ENCODE data around the gene ACER3.
A peak's percentile ranks its signal among the peaks of the same experiment; 100 is the strongest.
"Not testable (repeated sequence)": the region's sequence is repeated elsewhere in the genome, so short reads cannot be mapped to it uniquely, and the experiment has no call there.

Gene ACER3

GRCh38 chr11:77003963-77004362 lies 143.2 kb downstream of the ACER3 start:
- no peak for DNase-seq

DNA sequence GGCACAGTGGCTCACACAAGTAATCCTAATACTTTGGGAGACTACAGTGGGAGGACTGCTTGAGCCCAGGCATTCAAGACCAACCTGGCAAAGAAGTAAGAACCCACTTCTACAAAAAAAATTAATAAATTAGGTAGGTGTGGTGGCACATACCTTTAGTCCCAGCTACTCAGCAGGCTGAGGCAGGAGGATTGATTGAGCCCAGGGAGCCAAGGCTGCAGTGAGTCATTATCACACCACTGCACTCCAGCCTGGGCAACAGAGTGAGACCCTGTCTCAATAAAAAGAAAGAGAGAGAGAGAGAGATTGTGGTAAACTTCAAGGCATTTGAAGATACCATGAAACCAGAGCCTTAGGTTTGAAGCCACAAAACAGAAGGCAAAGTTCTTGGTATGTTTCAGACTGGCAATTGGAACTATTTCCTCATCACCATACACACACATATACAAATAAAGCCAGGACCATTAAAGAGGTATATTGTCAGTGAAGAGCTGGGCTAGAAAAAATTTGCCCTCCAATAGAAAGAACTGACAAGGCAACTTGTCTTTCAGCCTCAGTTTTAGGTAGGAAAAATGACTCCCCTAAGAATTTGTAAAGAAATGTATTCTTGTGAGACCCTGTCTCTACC lies 148.9 kb downstream of the ACER3 start:
- no peak for DNase-seq

DNA sequence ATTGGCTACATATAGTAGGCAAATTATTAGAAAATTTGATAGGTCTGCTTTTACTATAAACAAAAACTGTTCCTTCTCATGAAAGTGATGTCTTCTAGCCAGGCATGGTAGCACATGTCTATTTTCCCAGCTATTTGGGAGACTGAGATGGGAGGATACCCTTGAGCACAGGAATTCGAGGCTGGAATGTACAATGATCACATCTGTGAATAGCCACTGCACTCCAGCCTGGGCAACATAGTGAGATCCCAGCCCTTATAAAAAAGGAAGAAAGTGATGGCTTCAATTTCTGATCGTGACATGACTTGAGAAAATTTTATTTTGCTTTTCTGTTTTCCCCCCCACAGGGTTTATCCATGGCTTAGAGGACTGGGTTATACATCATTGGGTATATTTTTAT lies 154.0 kb downstream of the ACER3 start:
- no peak for DNase-seq

DNA sequence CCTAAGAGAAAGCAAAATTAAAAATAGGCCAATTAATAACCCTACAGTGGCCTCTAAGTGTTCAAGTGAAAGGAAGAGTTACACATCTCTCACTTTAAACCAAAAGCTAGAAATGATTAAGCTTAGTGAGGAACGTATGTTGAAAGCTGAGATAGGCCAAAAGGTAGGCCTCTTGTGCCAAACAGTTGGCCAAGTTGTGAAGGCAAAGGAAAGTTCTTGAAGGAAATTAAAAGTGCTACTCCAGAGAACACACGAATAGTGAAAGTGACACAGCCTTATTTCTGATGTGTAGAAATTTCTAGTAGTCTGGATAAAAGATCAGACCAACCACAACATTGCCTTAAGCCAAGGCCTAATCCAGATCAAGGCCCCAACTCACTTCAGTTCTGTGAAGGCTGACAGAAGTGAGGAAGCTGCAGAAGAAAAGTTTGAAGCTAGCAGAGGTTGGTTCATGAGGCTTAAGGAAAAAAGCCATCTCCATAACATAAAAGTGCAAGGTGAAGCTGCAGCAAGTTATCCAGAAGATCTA lies 157.7 kb downstream of the ACER3 start:
- not testable (repeated sequence) for DNase-seq

DNA sequence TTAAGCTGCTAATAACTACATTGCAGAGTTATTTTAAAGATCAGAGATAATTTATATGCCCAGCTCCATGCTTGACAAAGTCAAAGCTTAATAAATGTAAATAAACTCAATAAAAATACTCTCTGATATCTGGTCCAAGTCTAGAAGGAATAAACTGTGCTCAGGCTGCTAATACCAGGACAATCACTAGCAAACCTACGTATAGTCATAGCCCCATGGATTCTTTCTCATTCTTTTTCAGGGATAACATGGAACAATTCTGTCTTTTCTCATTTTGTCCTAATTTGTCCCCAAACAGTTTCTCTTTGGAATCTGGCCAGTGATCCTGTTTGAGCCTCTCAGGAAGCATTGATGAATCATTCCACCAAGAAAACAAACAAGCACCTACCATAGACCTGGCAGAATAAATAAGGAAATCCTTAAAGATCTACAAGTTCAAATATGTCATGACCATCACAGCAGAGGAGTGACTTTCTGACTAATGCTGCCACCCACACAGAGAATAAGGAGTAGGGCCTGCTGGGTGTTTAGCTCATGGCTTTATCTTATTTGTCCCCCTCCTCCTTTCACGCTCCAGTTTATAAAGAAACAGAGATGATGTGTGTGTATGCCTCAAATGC lies 159.4 kb downstream of the ACER3 start:
- DNase-seq, result no peak

DNA sequence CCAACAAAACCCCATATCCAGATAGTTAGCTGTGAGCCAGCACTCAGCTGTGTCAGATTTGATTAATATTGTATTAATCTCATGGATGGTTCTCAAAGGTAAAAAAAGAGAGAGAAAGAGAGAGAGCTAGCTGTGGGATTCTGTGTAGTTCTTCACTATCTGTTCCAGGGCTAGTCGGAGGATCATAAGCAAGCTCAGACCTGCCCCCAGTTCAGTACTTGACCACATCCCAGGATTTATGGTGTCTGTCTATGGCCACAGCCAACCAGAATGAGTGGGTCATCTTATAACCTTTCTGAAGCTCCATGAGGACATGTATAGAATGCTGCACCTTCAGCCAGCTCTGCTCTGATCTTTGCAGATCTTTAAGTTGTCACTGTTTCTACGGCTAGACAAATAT lies 160.0 kb downstream of the ACER3 start:
- DNase-seq, result no peak

DNA sequence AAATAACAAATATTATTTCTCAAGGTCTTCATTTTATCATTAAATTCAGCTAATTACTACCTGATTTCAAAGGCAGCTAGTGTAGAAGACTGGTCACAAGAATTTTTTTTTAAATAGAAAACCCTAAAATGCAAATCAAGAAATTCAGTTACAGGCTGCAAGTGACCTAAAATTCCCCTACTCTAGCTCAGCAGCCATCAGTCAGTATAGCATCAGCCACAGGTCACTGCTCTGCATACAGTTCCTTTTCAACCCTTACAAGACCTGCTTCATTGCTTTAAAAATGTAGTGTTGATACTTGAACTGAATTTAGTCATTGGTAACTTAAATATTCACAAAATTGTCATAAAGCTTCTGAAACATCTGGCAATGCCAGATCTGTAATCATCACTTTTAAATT lies 164.0 kb downstream of the ACER3 start:
- no peak for DNase-seq

DNA sequence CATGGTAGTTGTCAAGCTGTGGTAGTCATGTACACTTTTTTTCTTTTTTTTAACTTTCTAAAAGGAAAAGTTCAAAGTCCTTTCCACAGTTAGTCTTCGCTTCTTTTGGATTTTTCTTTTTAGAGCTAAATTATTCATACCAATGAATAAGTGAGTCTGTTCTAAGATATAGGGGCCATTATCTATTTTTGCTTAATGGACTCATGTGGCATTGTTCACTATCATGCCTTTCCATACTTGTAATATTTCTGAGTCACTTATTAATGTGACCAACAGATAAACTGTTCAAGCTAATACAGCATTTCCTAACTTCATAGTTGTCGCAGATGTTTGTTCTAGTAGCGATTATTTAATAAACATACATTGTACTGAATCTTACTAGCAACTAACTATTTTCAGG lies 165.5 kb downstream of the ACER3 start:
- no peak for DNase-seq

DNA sequence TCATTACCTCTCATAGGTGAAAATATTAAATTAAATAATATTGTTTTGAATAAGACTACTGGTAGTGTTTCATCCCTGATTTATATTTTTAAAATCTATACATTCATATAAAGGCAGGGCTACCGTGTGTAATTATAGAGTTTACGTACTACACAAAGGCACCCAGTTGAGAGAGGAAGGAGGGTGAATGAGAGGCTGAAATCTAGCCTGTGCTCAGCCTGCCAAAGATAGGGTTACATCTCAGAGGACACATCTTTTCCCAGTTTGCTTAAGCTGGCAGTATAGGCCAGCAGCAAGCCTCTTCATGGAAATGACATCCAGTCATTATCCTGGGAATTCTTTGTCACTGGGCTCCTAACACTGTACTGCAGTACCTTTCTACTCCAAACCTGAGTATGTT lies 166.0 kb downstream of the ACER3 start:
- no peak for DNase-seq

GRCh38 chr11:77027275-77027674 lies 166.6 kb downstream of the ACER3 start:
- DNase-seq, result no peak

DNA sequence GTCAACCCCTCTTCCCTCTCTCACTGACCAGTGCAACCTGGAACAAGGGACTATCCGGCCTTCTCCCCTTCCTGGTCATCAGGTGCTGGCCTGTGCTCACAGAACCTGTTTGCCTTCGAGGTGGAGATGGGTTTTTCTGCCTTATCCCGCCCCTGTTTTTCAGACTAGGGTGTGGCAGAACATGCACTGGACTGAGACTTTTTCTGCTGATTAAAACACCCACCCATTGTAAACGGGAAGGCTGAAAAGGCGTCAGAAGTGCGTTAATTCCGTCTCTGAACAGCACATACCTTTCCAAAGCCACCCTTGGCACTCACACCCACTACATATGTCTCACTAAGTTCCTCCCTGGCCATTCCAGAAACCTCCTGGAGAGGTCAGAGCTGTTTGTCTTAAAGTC lies 169.1 kb downstream of the ACER3 start:
- DNase-seq, result no peak

GRCh38 chr11:77030834-77031414 lies 170.2 kb downstream of the ACER3 start:
- DNase-seq, result no peak

DNA sequence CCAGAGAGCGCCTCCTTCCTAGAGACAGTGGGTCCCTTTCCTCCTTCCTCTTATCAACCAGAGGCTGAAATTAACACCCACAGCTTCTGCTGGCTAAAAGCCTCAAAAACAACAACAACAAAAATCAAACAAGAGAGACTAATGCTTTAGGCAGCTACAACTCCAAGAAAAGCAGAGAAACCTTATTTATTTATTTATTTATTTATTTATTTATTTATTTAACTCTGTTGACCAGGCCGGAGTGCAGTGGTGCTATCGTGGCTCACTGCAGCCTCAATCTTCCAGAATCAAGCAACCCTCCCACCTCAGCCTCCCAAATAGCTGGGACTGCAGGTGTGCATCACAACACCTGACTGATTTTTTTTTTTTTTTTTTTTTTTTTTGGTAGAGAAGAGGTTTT lies 170.9 kb downstream of the ACER3 start:
- DNase-seq, result no peak

GRCh38 chr11:77035039-77035438 lies 174.3 kb downstream of the ACER3 start:
- no peak for DNase-seq

DNA sequence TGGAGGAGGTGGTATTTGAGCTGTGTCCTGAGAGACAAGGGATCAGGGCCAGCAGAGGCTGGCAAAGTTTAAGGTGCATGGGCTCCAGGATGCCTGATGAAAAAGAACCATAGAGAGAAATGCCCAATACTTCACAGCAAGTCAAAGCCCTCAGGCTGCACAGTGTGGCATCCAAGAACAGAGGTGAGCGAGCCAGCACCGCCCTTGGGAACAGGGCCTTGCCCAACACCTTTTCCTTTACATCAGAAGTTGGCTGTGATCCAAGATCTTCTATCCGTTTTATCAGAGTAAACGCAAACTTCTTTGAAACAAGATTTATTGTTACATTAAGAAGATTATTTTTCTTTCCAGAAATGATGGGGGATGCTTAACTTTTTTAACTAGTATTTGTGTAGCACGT lies 174.9 kb downstream of the ACER3 start:
- DNase-seq, result no peak

DNA sequence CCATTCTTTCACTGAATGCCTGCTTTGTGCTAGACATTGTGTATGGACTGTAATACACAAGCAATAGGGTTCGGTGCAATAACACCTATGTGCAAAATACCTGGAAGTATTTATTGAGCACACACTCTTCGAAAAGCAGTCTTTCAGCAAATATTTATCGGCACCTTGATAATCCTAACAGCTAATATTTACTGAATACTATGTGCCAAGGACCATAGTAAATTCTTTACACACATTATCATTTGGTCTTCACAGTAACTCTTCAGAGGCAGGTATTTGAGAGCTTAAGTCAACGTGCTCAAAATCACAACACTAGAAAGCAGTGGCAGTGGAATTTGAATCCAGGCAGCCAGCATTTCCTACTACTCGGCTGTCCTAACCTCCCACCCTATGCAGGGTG lies 175.7 kb downstream of the ACER3 start:
- no peak for DNase-seq

- DNase-seq, result no peak
Observed at GRCh38 chr11:77037057-77037456, 176.3 kb downstream of the ACER3 start.

GRCh38 chr11:77038029-77038824 lies 177.5 kb downstream of the ACER3 start:
- DNase-seq, result no peak

DNA sequence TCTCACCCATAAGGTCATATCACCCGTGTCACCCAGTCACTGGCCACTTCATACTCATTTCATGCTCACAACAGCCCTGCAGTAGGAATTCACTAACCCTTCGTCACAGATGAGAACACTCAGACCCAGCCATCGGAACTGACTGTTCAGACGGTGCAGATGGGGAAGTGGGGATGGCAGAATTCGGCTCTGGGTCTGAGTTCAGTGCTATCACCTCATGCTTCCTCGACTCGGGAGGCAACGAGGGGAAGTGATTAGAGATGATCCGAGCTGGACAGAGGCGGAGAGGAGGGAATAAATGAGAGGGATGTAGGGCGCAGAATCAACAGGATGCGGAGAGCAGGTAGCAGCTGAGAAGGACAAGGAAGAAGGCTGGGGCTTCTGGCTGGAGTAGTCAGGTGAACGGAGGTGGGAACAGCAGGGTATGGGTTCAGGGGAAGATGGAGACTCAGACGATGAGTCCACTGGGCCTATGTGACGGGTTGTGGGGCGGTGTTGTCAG lies 178.2 kb downstream of the ACER3 start:
- DNase-seq, result no peak

DNA sequence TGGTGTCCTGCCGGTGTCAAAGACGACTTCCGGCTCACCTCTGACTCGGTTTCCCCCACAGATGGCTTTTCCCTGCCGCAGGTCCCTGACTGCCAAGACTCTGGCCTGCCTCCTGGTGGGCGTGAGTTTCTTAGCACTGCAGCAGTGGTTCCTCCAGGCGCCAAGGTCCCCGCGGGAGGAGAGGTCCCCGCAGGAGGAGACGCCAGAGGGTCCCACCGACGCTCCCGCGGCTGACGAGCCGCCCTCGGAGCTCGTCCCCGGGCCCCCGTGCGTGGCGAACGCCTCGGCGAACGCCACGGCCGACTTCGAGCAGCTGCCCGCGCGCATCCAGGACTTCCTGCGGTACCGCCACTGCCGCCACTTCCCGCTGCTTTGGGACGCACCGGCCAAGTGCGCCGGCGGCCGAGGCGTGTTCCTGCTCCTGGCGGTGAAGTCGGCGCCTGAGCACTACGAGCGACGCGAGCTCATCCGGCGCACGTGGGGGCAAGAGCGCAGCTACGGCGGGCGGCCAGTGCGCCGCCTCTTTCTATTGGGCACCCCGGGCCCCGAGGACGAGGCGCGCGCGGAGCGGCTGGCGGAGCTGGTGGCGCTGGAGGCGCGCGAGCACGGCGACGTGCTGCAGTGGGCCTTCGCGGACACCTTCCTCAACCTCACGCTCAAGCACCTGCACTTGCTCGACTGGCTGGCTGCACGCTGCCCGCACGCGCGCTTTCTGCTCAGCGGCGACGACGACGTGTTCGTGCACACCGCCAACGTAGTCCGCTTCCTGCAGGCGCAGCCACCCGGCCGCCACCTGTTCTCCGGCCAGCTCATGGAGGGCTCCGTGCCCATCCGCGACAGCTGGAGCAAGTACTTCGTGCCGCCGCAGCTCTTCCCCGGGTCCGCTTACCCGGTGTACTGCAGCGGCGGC lies 179.0 kb downstream of the ACER3 start:
- peak in 1 of 2 donors; percentile 10 for DNase-seq

- DNase-seq, result no peak
Observed at GRCh38 chr11:77040401-77040777, 179.7 kb downstream of the ACER3 start.

GRCh38 chr11:77040889-77041288 lies 180.2 kb downstream of the ACER3 start:
- DNase-seq, result no peak

Data from CD4-positive, alpha-beta T cell treated with Interferon alpha-2 for 1 hour (primary cell).